Activated T-helper 2 cell treated with anti-CD3 and anti-CD28 coated beads, Interferon-gamma antibody, Interleukin-2, Interleukin-4, amounts not matched to agents 10 μg/mL and 5 μg/mL and 100 μg/mL, durations not matched to agents 14 hours and 24 hours and 36 hours (primary cell): ENCODE results near the gene EPG5. TPM values are rescaled to one million over a fixed set of nuclear protein-coding genes. Genes with fewer than 3 reads are reported as not detected.
"Not testable (repeated sequence)": the region's sequence is repeated elsewhere in the genome, so short reads cannot be mapped to it uniquely, and the experiment has no call there.

Experiments used
- DNase-seq: peaks from one replicate; pipeline ENCODE4 v3.0.0; 2021; ENCODE audit warnings: low spot score
- H3K27ac Mint-ChIP-seq: one replicate; pipeline ENCODE4 v1.8.0; 2021; ENCODE audit warnings: mixed read lengths
- H3K27me3 Mint-ChIP-seq: one replicate; pipeline ENCODE4 v1.8.0; 2021; ENCODE audit warnings: low read depth, mixed read lengths
- H3K36me3 Mint-ChIP-seq: one replicate; pipeline ENCODE4 v1.8.0; 2021; ENCODE audit warnings: low read depth, mixed read lengths
- H3K4me1 Mint-ChIP-seq: one replicate; pipeline ENCODE4 v1.8.0; 2021; ENCODE audit warnings: low read depth, mixed read lengths
- H3K4me3 Mint-ChIP-seq: one replicate; pipeline ENCODE4 v1.8.0; 2021; ENCODE audit warnings: low read depth, mild to moderate bottlenecking, moderate library complexity, mixed read lengths
- H3K9me3 Mint-ChIP-seq: one replicate; pipeline ENCODE4 v1.8.0; 2021; ENCODE audit warnings: mixed read lengths
- intact Hi-C: fragments of 100-400 bp; cut with micrococcal nuclease; formaldehyde crosslinking; loops from one replicate; pipeline ENCODE4 v1.15.1; 2023
- total RNA-seq: library from RNA; stranded (reverse); gene quantifications from 2 replicates; pipeline ENCODE4 v1.2.3, GENCODE V29; 2022

Gene EPG5
- total RNA-seq, 1 donor from 2014 or later = 17.1 TPM

DNA sequence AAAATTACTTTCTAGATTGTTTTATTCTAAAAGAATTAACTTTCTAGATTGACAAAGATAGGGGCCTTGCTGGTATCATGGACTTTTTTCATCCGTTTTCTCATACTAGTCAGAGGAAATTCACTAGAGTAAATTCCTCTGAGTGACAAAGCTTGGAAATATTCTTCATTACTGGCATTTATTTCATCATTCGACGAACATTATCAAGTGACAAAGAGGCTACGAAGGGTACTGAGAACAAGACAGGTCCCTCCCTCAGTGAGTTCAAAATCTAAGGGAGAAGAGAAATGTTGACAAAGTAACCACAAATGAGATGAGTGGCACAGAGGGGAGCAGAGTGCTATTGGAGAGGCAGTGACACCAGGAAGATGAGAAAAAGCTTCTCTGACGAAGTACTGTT is 4.3 kb downstream of the EPG5 start:
- Mint-ChIP-seq H3K27ac (peak overlapping the region; percentile 54), H3K27me3 (no peaks in the 10 kb centered on the region)
- intact Hi-C loops = no loop called here

DNA sequence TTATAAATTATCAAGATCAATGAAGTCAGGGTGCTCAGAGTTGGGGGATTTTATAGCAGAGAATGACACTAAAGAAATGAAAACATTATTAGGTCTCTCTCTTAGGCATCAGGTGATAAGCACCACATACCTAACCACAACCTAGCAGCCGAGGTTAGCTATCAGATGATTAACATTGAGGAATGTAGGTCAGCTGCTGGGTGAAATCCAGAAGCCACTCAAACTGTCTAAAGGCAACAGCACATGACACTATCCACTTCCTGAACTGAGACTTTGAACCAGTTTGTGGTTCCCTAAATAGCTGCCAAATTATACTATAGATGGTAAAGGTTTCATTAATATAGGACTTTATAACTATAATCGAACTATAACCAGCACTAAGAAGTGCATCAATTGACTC is 4.7 kb downstream of the EPG5 start:
- H3K4me1 Mint-ChIP-seq = peaks cover 47% of the 10 kb centered on the region
- no peak overlapping the region for H3K4me3 Mint-ChIP-seq
- no peak overlapping the region for H3K27ac Mint-ChIP-seq
- peaks cover 26% of the 10 kb centered on the region for H3K36me3 Mint-ChIP-seq
- H3K27me3 Mint-ChIP-seq = no peaks in the 10 kb centered on the region
- no peaks in the 10 kb centered on the region for H3K9me3 Mint-ChIP-seq
- intact Hi-C loops = no loop called here
- DNase-seq = no peak

More for the DNA sequence above, 4.3 kb downstream of the EPG5 start:
- Mint-ChIP-seq H3K4me1 (peaks cover 48% of the 10 kb centered on the region), H3K36me3 (peaks cover 26% of the 10 kb centered on the region), H3K4me3 (no peak overlapping the region), H3K9me3 (no peaks in the 10 kb centered on the region)
- DNase-seq = no peak

GRCh38 chr18:45959484-45959883 is 7.6 kb downstream of the EPG5 start:
- H3K4me1 Mint-ChIP-seq = peaks cover 38% of the 10 kb centered on the region
- H3K27ac Mint-ChIP-seq, H3K4me3 Mint-ChIP-seq, H3K27me3 Mint-ChIP-seq, H3K9me3 Mint-ChIP-seq, DNase-seq, intact Hi-C loops: not testable (repeated sequence)
- H3K36me3 Mint-ChIP-seq = peaks cover 36% of the 10 kb centered on the region

DNA sequence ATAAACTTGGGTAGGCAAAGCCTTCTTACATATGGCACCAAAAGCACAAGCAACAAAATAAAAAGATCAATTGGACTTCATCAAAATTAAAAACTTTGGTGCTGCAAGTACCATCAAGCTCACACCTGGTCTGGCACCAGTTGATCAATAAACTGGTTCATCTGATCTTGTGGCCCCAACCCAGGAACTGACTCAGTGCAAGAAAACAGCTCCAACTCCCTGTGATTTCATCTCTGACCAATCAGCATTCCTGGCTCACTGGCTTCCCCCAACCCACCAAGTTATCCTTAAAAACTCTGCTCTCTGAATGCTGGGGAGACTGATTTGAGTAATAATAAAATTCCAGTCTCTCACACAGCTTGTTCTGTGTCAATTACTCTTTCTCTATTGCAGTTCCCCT is 8.4 kb downstream of the EPG5 start:
- no peak for DNase-seq
- H3K27ac Mint-ChIP-seq = no peak overlapping the region
- no peak overlapping the region for H3K4me3 Mint-ChIP-seq
- no peaks in the 10 kb centered on the region for H3K9me3 Mint-ChIP-seq
- intact Hi-C loops = no loop called here
- H3K36me3 Mint-ChIP-seq = peaks cover 42% of the 10 kb centered on the region
- peaks cover 38% of the 10 kb centered on the region for H3K4me1 Mint-ChIP-seq
- no peaks in the 10 kb centered on the region for H3K27me3 Mint-ChIP-seq

DNA sequence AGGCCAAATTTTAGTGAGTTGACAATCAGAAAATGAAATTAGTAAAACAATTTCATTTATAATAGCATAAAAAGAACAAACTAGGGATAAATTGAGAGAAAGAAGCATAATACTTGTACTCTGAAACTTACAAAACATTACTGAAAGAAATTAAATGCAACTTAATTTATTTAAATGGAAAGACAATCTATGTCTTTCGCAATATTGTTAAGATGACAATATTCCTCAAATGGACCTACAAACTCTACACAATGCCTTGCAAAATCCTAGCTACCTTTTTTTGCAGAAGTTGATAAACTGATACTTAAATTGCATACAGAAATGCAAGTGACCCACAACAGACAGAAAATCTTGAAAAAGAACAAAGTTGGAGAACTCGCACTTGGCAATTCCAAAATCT is 9.1 kb downstream of the EPG5 start:
- Mint-ChIP-seq H3K4me3 (no peak overlapping the region), H3K9me3 (no peaks in the 10 kb centered on the region), H3K4me1 (peaks cover 32% of the 10 kb centered on the region), H3K27me3 (no peaks in the 10 kb centered on the region), H3K27ac (no peak overlapping the region), H3K36me3 (peaks cover 44% of the 10 kb centered on the region)
- no peak for DNase-seq
- intact Hi-C loops = no loop called here

DNA sequence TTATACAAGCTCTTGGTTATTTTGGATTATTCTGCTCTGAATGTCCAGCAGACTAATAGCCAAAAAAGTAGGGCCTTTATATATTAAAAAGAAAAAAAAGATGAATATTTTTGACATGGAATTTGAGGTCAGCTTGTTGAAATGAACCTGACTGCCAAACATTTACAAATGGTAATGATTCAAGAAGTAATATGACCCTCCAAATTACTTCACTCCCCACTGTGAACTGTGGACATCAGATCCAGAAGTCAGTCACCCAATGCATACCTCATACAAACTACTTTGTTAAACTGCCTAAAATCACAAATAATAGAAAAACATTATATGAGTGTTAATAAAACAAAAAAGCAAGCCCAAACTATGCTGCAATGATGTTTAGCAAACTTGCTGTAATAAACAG is 10.0 kb downstream of the EPG5 start:
- Mint-ChIP-seq H3K27me3 (no peaks in the 10 kb centered on the region), H3K4me1 (peaks cover 23% of the 10 kb centered on the region), H3K9me3 (no peaks in the 10 kb centered on the region), H3K36me3 (peaks cover 48% of the 10 kb centered on the region), H3K27ac (no peak overlapping the region), H3K4me3 (no peak overlapping the region)
- intact Hi-C loops = no loop called here
- no peak for DNase-seq

- intact Hi-C loops = no loop called here
- Mint-ChIP-seq H3K27me3 (no peaks in the 10 kb centered on the region), H3K9me3 (no peaks in the 10 kb centered on the region), H3K27ac (no peak overlapping the region), H3K4me3 (no peak overlapping the region), H3K4me1 (peaks cover 13% of the 10 kb centered on the region), H3K36me3 (peaks cover 60% of the 10 kb centered on the region)
- DNase-seq = no peak
Measured at GRCh38 chr18:45954070-45954934, 12.8 kb downstream of the EPG5 start.

- no peak for DNase-seq
- H3K27ac Mint-ChIP-seq = no peak overlapping the region
- H3K9me3 Mint-ChIP-seq = no peaks in the 10 kb centered on the region
- H3K36me3 Mint-ChIP-seq = peaks cover 87% of the 10 kb centered on the region
- no peak overlapping the region for H3K4me3 Mint-ChIP-seq
- H3K4me1 Mint-ChIP-seq = peaks cover 3% of the 10 kb centered on the region
- intact Hi-C loops = no loop called here
- no peaks in the 10 kb centered on the region for H3K27me3 Mint-ChIP-seq
Measured at GRCh38 chr18:45951016-45951714, 16.0 kb downstream of the EPG5 start.

DNA sequence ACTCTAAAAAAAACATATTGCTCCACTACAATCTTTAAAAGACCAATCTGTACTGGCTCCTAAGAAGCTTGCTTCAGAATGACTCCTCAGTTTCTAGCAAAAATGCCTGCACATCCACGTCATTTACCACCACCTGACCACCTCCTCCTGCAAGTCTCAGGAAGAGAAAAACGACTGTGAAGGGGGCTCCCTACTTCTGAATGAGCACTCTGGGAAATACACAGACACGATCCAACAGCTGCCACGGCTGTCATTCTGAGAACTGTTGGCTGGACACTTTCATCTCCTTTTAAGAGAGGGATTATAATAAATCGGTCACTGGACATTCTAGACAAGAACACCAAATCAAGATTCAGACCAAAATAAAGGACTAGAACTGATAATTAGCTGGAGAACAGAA is 21.5 kb downstream of the EPG5 start:
- Mint-ChIP-seq H3K4me1 (peaks cover 4% of the 10 kb centered on the region), H3K36me3 (peaks cover 81% of the 10 kb centered on the region), H3K27me3 (no peaks in the 10 kb centered on the region), H3K9me3 (no peaks in the 10 kb centered on the region), H3K4me3 (no peak overlapping the region), H3K27ac (no peak overlapping the region)
- intact Hi-C loops = no loop called here
- no peak for DNase-seq

GRCh38 chr18:45940724-45941123 is 26.4 kb downstream of the EPG5 start:
- no peak overlapping the region for H3K4me3 Mint-ChIP-seq
- H3K27ac Mint-ChIP-seq = no peak overlapping the region
- no peaks in the 10 kb centered on the region for H3K9me3 Mint-ChIP-seq
- DNase-seq = no peak
- intact Hi-C loops = no loop called here
- peaks cover 23% of the 10 kb centered on the region for H3K4me1 Mint-ChIP-seq
- H3K27me3 Mint-ChIP-seq = no peaks in the 10 kb centered on the region
- H3K36me3 Mint-ChIP-seq = peaks cover 73% of the 10 kb centered on the region

- no peak for DNase-seq
- intact Hi-C loops = loop anchor here (5.0 kb wide), 1 partner anchor 33 kb away; no protein-coding TSS in a partner anchor
- no peaks in the 10 kb centered on the region for H3K27me3 Mint-ChIP-seq
Measured at GRCh38 chr18:45939236-45939635, 27.9 kb downstream of the EPG5 start.

GRCh38 chr18:45938488-45938935 is 28.6 kb downstream of the EPG5 start:
- Mint-ChIP-seq H3K27ac (peak overlapping the region; percentile 6), H3K4me1 (peaks cover 23% of the 10 kb centered on the region)

More at GRCh38 chr18:45939236-45939635, 27.9 kb downstream of the EPG5 start:
- Mint-ChIP-seq H3K9me3 (no peaks in the 10 kb centered on the region), H3K4me1 (peaks cover 23% of the 10 kb centered on the region), H3K36me3 (peaks cover 68% of the 10 kb centered on the region), H3K27ac (no peak overlapping the region), H3K4me3 (no peak overlapping the region)

More at GRCh38 chr18:45938488-45938935, 28.6 kb downstream of the EPG5 start:
- no peak overlapping the region for H3K4me3 Mint-ChIP-seq
- intact Hi-C loops = loop anchor here (5.0 kb wide), 1 partner anchor 34 kb away; no protein-coding TSS in a partner anchor
- no peaks in the 10 kb centered on the region for H3K27me3 Mint-ChIP-seq
- DNase-seq = no peak
- H3K9me3 Mint-ChIP-seq = no peaks in the 10 kb centered on the region
- peaks cover 62% of the 10 kb centered on the region for H3K36me3 Mint-ChIP-seq
